SH-SY5Y (cell line): ENCODE measurements around the gene MCCC2.

Experiments
- GATA2 ChIP-seq: IDR thresholded peaks from 2 replicates; pipeline ENCODE4 v1.6.1; 2011; ENCODE audit warnings: mild to moderate bottlenecking, low read depth, low read length
- GATA3 ChIP-seq: IDR thresholded peaks from 2 replicates; pipeline ENCODE4 v1.6.1; 2011; ENCODE audit warnings: low read depth, mild to moderate bottlenecking, low read length, moderate library complexity

MCCC2 gene

DNA sequence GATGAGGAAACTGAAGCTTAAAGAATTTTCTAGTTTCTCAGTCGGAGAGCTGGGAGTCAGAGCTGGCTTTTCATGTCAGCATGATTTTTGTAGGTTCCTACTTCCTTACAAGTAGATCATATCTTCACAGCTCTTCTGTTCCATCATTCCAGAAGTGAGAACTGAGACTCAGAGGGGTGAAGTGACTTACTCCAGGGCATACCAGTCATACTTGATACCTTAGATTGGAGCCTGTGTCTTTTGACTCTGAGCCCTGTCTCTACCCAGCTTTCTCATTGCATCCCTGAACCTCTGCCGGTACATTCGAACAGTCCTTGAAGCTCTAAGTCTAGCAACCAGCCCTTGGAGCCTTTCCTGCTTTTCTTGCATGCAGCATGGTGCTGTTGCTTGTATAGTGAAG is 53.3 kb downstream of the MCCC2 start:
- no peak for TF ChIP-seq GATA3
- TF ChIP-seq GATA2: no peak

DNA sequence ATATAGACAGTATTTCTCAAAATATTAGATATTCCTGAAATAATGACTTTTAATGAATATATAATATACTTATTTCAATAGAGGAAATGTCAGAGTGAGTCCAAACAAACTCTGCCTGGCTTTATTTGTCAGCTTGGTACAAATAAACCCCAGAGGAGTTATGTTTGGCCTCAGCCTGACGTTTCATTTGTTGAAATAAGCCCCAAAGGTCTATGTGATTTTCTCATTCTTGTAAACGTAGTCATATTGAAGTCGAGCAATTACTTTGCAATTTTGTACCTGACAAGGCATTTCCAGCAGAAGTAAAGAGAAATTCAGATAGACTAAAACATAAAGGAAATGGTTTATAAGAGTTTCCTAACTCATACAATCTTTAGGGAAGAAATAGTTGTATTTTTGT is 57.9 kb downstream of the MCCC2 start:
- TF ChIP-seq GATA3 (no peak), GATA2 (no peak)

- TF ChIP-seq GATA2 (no peak), GATA3 (no peak)
Measured at GRCh38 chr5:71651579-71651978, 64.4 kb downstream of the MCCC2 start.

DNA sequence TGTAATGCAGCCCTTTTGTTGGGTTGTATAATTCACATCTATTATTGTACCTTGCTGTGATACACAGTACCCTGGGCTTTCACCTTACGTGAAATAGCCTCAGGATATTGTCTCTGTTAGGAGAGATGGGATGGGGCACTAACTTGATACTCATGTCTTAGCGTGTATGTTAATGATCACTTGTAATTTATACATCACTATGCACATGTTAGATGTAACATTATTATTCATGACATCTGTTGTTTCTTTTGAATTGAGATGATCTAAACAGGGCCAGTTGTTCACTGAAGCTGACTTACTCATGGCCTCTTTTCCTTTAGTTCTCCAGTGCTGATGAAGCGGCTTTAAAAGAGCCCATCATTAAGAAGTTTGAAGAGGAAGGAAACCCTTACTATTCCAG is 65.2 kb downstream of the MCCC2 start:
- TF ChIP-seq GATA2: no peak
- TF ChIP-seq GATA3: no peak

DNA sequence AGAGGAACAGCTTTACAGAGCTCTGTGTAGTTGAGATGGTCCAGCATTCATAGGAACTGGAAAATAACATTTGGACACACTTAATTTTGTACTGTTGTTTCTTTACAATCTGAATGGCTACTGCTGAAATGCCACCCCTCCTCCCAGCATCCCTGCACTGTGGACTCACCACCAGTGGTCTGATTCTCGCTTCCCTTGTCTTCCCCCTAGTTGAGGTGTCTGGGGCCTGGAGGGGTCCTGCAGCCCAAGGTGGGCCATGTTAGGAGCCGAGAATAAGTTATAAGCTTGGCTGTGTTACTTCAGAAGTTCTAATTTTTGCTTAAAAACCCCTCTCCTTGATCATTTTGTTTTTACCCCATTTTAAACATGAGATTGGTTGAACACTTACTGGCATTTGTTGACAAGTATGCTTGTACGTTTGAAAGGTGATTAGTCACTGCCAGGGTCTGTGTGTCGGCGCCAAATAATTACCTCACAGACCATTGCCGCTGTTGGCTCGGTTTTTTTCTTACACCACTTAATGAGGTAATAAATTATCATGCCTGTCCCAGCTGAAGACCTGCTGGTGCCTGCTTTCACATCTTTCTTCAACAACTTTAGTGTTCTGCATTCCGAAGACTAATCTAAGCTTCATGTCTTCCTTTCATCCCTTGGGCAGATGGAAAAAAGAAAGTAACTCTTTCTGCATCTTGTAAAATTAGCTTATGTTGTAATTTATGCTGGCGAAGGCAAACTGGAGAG is 65.8 kb downstream of the MCCC2 start:
- no peak for TF ChIP-seq GATA2
- no peak for TF ChIP-seq GATA3

DNA sequence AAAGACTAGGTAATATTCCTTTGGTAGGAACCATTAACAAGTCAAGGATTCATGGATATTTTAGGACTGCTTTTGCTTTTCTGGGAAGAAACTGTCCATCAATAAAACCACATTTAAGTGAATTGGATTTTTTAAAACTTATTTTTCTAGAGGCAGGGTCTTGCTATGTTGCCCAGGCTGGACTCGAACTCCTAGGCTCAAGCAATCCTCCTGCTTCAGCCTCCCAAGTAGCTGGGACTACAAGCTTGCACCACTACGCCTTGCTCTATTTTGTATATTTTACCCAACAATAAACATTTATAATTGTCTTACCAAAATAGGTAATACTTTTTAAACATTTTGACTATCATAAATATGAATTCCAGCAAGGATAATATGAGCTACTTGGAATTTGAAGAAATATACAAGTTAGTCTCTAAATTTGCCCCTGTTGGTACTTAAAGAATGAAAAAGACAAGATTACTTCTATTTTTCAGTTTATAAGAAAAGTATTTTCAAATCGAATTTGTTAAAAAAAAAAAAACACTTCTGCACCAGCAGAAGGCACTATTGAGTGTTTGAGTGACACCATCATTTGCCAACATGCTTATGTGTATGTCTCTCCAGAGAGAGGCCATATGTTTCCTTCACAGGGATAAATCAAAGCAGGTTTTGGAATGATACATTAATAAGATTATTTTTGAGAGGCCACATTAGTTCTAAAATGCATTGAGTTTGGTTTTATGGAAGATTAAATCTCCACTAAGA is 71.9 kb downstream of the MCCC2 start:
- TF ChIP-seq GATA2 (no peak), GATA3 (no peak)

DNA sequence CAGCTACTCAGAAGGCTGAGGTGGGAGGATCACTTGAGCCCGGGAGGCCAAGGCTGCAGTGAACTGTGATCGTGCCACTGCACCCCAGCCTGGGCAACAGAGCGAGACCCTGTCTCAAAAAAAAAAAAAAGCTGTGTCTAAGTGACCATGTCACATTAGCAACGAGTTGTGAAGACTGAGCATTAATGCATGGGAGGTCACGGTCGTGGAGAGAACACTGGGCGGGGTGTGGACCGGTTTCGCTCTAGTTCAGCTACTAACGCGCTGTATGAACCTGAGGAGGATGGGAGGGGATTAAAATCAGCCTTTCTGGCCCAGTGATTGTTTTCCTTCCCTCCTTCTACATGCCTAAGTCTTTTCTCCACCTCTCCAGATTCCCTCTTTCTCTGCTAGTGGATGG is 75.2 kb downstream of the MCCC2 start:
- TF ChIP-seq GATA3 (no peak), GATA2 (no peak)

DNA sequence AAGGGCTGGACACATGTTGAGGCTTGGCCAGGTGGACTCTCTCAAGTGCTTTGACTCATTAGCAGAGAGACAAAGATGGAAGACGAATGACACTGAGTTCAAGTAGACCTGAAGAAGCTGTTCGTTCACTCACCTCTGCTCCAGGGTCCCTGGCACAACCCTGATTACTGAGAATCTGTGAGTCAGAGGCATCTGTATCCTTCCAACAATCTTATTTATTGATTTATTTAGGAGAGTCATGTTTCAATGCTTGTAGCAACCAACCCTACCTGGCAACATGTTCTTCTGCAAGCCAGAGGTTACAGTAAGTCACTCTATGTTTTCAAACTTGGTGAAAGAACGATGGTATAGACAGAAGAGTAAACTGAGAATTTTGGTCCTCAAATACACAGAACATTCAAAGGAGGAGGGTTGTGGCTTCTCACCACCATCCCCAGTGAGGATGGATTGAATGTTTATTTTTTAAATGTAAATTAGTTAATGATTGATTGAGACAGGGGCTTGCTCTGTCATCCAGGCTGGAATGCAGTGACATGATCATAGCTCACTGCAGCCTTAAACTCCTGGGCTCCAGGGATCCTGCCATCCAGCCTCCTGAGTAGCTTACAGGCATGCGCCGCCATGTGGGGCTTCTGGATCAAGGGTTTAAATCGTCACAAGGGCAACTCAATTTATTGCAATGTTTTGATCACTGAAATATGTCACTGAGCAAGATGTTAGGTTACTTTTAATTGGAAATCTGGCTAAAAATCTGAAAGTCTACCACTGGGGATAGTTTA is 76.2 kb downstream of the MCCC2 start:
- TF ChIP-seq GATA2: no peak
- TF ChIP-seq GATA3: no peak

- no peak for TF ChIP-seq GATA2
- no peak for TF ChIP-seq GATA3
Measured at GRCh38 chr5:71666321-71666720, 79.2 kb downstream of the MCCC2 start.

- no peak for TF ChIP-seq GATA2
- TF ChIP-seq GATA3: no peak
Measured at GRCh38 chr5:71677977-71678376, 90.8 kb downstream of the MCCC2 start.

DNA sequence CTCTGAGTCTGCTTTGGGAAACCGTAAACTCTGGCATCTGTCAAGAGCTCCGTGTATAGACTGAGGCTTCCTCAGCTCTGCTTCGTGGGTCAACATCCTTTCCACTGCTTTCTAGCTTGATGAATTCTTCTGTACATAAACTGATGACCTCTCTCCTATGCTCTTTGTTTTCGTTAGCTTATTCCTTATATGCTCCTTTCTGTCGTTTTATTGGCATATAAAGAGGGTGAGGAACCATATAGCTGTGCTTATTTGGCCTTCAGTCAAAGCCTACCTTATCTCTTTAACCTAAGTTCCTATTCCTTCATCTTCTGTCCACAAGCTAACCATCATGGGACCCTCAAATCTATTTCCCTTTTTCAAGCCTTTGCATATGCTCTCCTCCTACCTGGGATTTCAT is 92.6 kb downstream of the MCCC2 start:
- TF ChIP-seq GATA3 (no peak), GATA2 (no peak)

DNA sequence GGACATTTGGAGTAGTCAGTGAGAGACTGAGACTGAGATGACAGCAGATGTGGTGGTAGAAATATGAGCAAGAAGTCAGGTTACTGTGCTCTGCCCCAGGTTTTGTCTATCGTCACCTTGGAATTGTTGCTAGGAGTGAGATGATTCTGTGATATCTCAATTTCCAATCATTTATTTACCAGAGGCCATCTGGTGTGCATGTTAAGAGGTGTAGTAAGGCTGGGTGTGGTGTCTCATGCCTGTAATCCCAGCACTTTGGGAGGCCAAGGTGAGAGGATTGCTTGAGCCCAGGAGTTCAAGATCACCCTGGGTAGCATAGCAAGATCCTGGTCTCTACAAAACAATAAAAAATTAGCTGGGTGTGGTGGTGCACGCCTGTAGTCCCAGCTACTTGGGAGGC is 93.4 kb downstream of the MCCC2 start:
- no peak for TF ChIP-seq GATA3
- no peak for TF ChIP-seq GATA2

GRCh38 chr5:71681296-71681695 is 94.2 kb downstream of the MCCC2 start:
- TF ChIP-seq GATA2: no peak
- TF ChIP-seq GATA3: no peak

DNA sequence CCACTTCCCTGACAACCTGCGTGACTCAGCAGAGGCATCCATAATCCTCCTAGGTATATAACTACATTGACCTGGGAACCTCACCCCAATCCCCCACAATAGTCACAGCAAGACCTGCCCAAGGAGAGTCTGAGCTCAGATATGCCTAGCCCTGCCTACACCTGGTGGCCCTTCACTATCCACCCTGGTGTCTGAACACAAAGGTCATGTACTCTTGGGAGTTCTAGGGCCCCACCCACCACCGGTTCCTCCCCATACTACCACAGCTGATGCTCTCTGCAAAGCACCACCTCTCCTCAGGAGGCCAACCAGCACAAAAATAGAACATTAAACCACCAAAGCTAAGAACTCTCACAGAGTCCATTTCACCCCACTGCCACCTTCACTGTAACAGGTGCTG is 97.2 kb downstream of the MCCC2 start:
- TF ChIP-seq GATA2: no peak
- TF ChIP-seq GATA3: no peak
